Right lobe of liver (tissue), 4 donors: Measurements from ENCODE around the gene CYB561D2.

Experiments
- POLR2A ChIP-seq: fragments of 450-650 bp; IDR thresholded peaks from one replicate; pipeline ENCODE4 v1.6.1; 2017; ENCODE audit warnings: antibody characterized with exemption, mild to moderate bottlenecking
- TF ChIP-seq, protein P1 (sequence below), 4 donors: fragments of 200-600 bp in 3 of 4; fragments of 450-650 bp in 1 of 4; IDR thresholded peaks; one replicate each; pipeline versions ENCODE4 v1.5.1 to v1.8.0; 2016 to 2022; ENCODE audit warnings: antibody characterized with exemption in 4 of 4, mild to moderate bottlenecking in 2 of 4
- donor health status: DM: no; HTN: no; CAD: no.
- donor health status: DM: no; HTN: no; CAD: no.
- donor health status: DM: no; HTN: yes; CAD: no.

DNA sequence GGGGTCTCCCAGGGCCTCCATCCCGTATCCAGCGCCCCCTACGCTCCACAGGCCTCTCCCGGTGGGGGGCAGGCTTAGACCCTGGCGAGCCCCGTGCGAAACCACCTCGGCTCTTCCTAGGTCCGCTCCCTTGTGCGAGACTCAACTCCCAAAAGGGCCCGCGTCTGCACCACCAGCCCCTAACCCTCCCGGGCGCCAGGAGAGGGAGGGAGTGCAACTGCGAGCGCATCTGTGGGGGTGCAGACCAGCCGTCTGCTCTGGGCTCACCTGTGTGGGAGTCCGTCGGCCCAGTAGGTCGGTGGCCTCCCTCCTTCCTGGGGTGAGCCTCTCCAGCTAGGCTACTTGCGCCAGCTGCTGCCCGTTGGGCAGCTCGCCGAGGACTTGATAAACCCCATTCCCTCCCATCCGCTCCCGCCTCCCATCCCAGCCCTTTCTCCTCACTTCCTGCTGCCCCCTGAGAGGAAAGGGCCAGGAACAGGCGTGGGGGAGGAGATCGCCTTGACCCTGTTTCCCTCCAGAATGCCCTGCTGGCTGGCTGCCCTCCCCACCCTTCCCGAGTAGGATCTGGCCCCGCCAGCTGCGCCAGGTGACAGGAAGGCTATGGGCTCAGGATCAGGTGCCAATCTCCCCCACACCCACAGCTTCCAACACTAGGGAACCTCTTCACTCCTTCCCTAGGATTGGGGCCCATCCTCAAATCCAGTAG, 28.1 kb upstream of the CYB561D2 start, which contains the start of gene HYAL2:
- TF ChIP-seq, protein P1, sequence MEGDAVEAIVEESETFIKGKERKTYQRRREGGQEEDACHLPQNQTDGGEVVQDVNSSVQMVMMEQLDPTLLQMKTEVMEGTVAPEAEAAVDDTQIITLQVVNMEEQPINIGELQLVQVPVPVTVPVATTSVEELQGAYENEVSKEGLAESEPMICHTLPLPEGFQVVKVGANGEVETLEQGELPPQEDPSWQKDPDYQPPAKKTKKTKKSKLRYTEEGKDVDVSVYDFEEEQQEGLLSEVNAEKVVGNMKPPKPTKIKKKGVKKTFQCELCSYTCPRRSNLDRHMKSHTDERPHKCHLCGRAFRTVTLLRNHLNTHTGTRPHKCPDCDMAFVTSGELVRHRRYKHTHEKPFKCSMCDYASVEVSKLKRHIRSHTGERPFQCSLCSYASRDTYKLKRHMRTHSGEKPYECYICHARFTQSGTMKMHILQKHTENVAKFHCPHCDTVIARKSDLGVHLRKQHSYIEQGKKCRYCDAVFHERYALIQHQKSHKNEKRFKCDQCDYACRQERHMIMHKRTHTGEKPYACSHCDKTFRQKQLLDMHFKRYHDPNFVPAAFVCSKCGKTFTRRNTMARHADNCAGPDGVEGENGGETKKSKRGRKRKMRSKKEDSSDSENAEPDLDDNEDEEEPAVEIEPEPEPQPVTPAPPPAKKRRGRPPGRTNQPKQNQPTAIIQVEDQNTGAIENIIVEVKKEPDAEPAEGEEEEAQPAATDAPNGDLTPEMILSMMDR (IDR thresholded peaks at IDR 0.05): no peak
- TF ChIP-seq POLR2A: no peak
